ENCODE data around the gene RAB30. TPM values are rescaled to one million over a fixed set of nuclear protein-coding genes. Genes with fewer than 3 reads are reported as not detected.

RAB30 gene
- total RNA-seq, 1 donor from 2014 or later = 29.1 TPM

GRCh38 chr11:83092488-83093384 is 21.0 kb upstream of the RAB30 start:
- H3K27ac Mint-ChIP-seq = no peak overlapping the region
- H3K36me3 Mint-ChIP-seq (ENCODE audit: low read depth) = no peaks in the 10 kb centered on the region
- H3K9me3 Mint-ChIP-seq = no peaks in the 10 kb centered on the region
- no peak overlapping the region for H3K4me3 Mint-ChIP-seq (ENCODE audit: low read depth)
- no peaks in the 10 kb centered on the region for H3K27me3 Mint-ChIP-seq (ENCODE audit: low read depth)
- peaks cover 2% of the 10 kb centered on the region for H3K4me1 Mint-ChIP-seq (ENCODE audit: low read depth)
- no peak for DNase-seq (ENCODE audit: low spot score)
- intact Hi-C loops (cut with micrococcal nuclease) = no loop called here

GRCh38 chr11:83088965-83089364 is 17.3 kb upstream of the RAB30 start:
- Mint-ChIP-seq H3K4me3 (ENCODE audit: low read depth) (no peak overlapping the region), H3K27ac (peak overlapping the region; percentile 7), H3K4me1 (ENCODE audit: low read depth) (peaks cover 9% of the 10 kb centered on the region), H3K27me3 (ENCODE audit: low read depth) (no peaks in the 10 kb centered on the region), H3K36me3 (ENCODE audit: low read depth) (no peaks in the 10 kb centered on the region), H3K9me3 (no peaks in the 10 kb centered on the region)
- intact Hi-C loops (cut with micrococcal nuclease) = loop anchor here (10.0 kb wide), 1 partner anchor 166 kb away; no protein-coding TSS in a partner anchor
- DNase-seq (ENCODE audit: low spot score) = no peak

- Mint-ChIP-seq H3K27ac (no peak overlapping the region), H3K27me3 (ENCODE audit: low read depth) (no peaks in the 10 kb centered on the region), H3K4me3 (ENCODE audit: low read depth) (no peak overlapping the region), H3K9me3 (no peaks in the 10 kb centered on the region), H3K36me3 (ENCODE audit: low read depth) (peaks cover 6% of the 10 kb centered on the region), H3K4me1 (ENCODE audit: low read depth) (peaks cover 9% of the 10 kb centered on the region)
- DNase-seq (ENCODE audit: low spot score) = no peak
- intact Hi-C loops (cut with micrococcal nuclease) = loop anchor here (10.0 kb wide), 1 partner anchor 168 kb away; no protein-coding TSS in a partner anchor
Measured at GRCh38 chr11:83087035-83087434, 15.3 kb upstream of the RAB30 start.

GRCh38 chr11:83079820-83080219 is 8.1 kb upstream of the RAB30 start:
- H3K9me3 Mint-ChIP-seq = no peaks in the 10 kb centered on the region
- peaks cover 15% of the 10 kb centered on the region for H3K4me1 Mint-ChIP-seq (ENCODE audit: low read depth)
- DNase-seq (ENCODE audit: low spot score) = no peak
- H3K36me3 Mint-ChIP-seq (ENCODE audit: low read depth) = peaks cover 24% of the 10 kb centered on the region
- no peaks in the 10 kb centered on the region for H3K27me3 Mint-ChIP-seq (ENCODE audit: low read depth)
- intact Hi-C loops (cut with micrococcal nuclease) = loop anchor here (10.0 kb wide), 1 partner anchor 175 kb away; no protein-coding TSS in a partner anchor
- H3K27ac Mint-ChIP-seq = no peak overlapping the region
- H3K4me3 Mint-ChIP-seq (ENCODE audit: low read depth) = no peak overlapping the region

GRCh38 chr11:83078269-83078668 is 6.6 kb upstream of the RAB30 start:
- Mint-ChIP-seq H3K27ac (no peak overlapping the region), H3K4me1 (ENCODE audit: low read depth) (peaks cover 25% of the 10 kb centered on the region), H3K36me3 (ENCODE audit: low read depth) (peaks cover 24% of the 10 kb centered on the region), H3K9me3 (no peaks in the 10 kb centered on the region), H3K27me3 (ENCODE audit: low read depth) (no peaks in the 10 kb centered on the region), H3K4me3 (ENCODE audit: low read depth) (no peak overlapping the region)
- DNase-seq (ENCODE audit: low spot score) = no peak
- intact Hi-C loops (cut with micrococcal nuclease) = no loop called here

GRCh38 chr11:83073884-83074283 is 2.2 kb upstream of the RAB30 start:
- Mint-ChIP-seq H3K27me3 (ENCODE audit: low read depth) (no peaks in the 10 kb centered on the region), H3K9me3 (no peaks in the 10 kb centered on the region), H3K27ac (peak overlapping the region; percentile 6), H3K4me3 (ENCODE audit: low read depth) (no peak overlapping the region), H3K36me3 (ENCODE audit: low read depth) (peaks cover 12% of the 10 kb centered on the region), H3K4me1 (ENCODE audit: low read depth) (peaks cover 38% of the 10 kb centered on the region)
- no peak for DNase-seq (ENCODE audit: low spot score)
- intact Hi-C loops (cut with micrococcal nuclease) = loop anchor here (5.0 kb wide), 2 partner anchors 43 to 147 kb away; no protein-coding TSS in a partner anchor

- intact Hi-C loops (cut with micrococcal nuclease) = loop anchor here (5.0 kb wide), 2 partner anchors 44 to 146 kb away; no protein-coding TSS in a partner anchor
Measured at GRCh38 chr11:83073258-83073657, 1.6 kb upstream of the RAB30 start.

GRCh38 chr11:83072350-83073242 is 899 bp upstream of the RAB30 start:
- no peak for DNase-seq (ENCODE audit: low spot score)
- peaks cover 12% of the 10 kb centered on the region for H3K36me3 Mint-ChIP-seq (ENCODE audit: low read depth)
- no peak overlapping the region for H3K27ac Mint-ChIP-seq
- no peaks in the 10 kb centered on the region for H3K9me3 Mint-ChIP-seq
- intact Hi-C loops (cut with micrococcal nuclease) = loop anchor here (1.0 to 5.0 kb wide), 3 partner anchors 45 to 145 kb away; no protein-coding TSS in a partner anchor
- no peaks in the 10 kb centered on the region for H3K27me3 Mint-ChIP-seq (ENCODE audit: low read depth)
- peaks cover 41% of the 10 kb centered on the region for H3K4me1 Mint-ChIP-seq (ENCODE audit: low read depth)
- no peak overlapping the region for H3K4me3 Mint-ChIP-seq (ENCODE audit: low read depth)

More at GRCh38 chr11:83073258-83073657, 1.6 kb upstream of the RAB30 start:
- no peak for DNase-seq (ENCODE audit: low spot score)
- H3K27me3 Mint-ChIP-seq (ENCODE audit: low read depth) = no peaks in the 10 kb centered on the region
- H3K36me3 Mint-ChIP-seq (ENCODE audit: low read depth) = peaks cover 11% of the 10 kb centered on the region
- H3K4me1 Mint-ChIP-seq (ENCODE audit: low read depth) = peaks cover 40% of the 10 kb centered on the region
- H3K9me3 Mint-ChIP-seq = no peaks in the 10 kb centered on the region
- no peak overlapping the region for H3K4me3 Mint-ChIP-seq (ENCODE audit: low read depth)
- no peak overlapping the region for H3K27ac Mint-ChIP-seq

- Mint-ChIP-seq H3K4me3 (ENCODE audit: low read depth) (no peak overlapping the region), H3K4me1 (ENCODE audit: low read depth) (peaks cover 41% of the 10 kb centered on the region), H3K27me3 (ENCODE audit: low read depth) (no peaks in the 10 kb centered on the region), H3K9me3 (no peaks in the 10 kb centered on the region), H3K36me3 (ENCODE audit: low read depth) (peaks cover 10% of the 10 kb centered on the region), H3K27ac (no peak overlapping the region)
- intact Hi-C loops (cut with micrococcal nuclease) = loop anchor here (1.0 to 5.0 kb wide), 12 partner anchors 8 to 214 kb away; partner anchors contain the start of gene DDIAS
- peak; percentile 20 for DNase-seq (ENCODE audit: low spot score)
Measured at GRCh38 chr11:83070731-83071566, 748 bp downstream of the RAB30 start.

- Mint-ChIP-seq H3K9me3 (no peaks in the 10 kb centered on the region), H3K4me3 (ENCODE audit: low read depth) (no peak overlapping the region), H3K27ac (peak overlapping the region; percentile 73), H3K4me1 (ENCODE audit: low read depth) (peaks cover 43% of the 10 kb centered on the region), H3K27me3 (ENCODE audit: low read depth) (no peaks in the 10 kb centered on the region), H3K36me3 (ENCODE audit: low read depth) (peaks cover 10% of the 10 kb centered on the region)
- intact Hi-C loops (cut with micrococcal nuclease) = loop anchor here (2.0 to 5.0 kb wide), 3 partner anchors 47 to 215 kb away; no protein-coding TSS in a partner anchor
- DNase-seq (ENCODE audit: low spot score) = no peak
Measured at GRCh38 chr11:83070044-83070701, 1.5 kb downstream of the RAB30 start.

- no peak overlapping the region for H3K4me3 Mint-ChIP-seq (ENCODE audit: low read depth)
- no peaks in the 10 kb centered on the region for H3K9me3 Mint-ChIP-seq
- H3K36me3 Mint-ChIP-seq (ENCODE audit: low read depth) = peaks cover 10% of the 10 kb centered on the region
- intact Hi-C loops (cut with micrococcal nuclease) = loop anchor here (2.0 to 5.0 kb wide), 3 partner anchors 48 to 215 kb away; no protein-coding TSS in a partner anchor
- no peak for DNase-seq (ENCODE audit: low spot score)
- H3K27ac Mint-ChIP-seq = peak overlapping the region; percentile 73
- peaks cover 42% of the 10 kb centered on the region for H3K4me1 Mint-ChIP-seq (ENCODE audit: low read depth)
- H3K27me3 Mint-ChIP-seq (ENCODE audit: low read depth) = no peaks in the 10 kb centered on the region
Measured at GRCh38 chr11:83069441-83070043, 2.2 kb downstream of the RAB30 start.

Measured in activated T-helper 2 cell treated with anti-CD3 and anti-CD28 coated beads, Interferon-gamma antibody, Interleukin-2, Interleukin-4, amounts not matched to agents 10 μg/mL and 5 μg/mL and 100 μg/mL, durations not matched to agents 14 hours and 24 hours and 36 hours (primary cell).